ENCODE data around the gene DHX58.

DHX58 gene

GRCh38 chr17:42130310-42130936 is 17.9 kb upstream of the DHX58 start:
- H3K9ac ChIP-seq (ENCODE audit: low read depth in 1 of 2, low read length in 2 of 2), result no peak overlapping the region
- peaks cover 43 to 51% of the 10 kb centered on the region in 2 donors for H3K36me3 ChIP-seq (ENCODE audit: control insufficient read depth in 1 of 2, insufficient read depth in 2 of 2, low read length in 2 of 2)
- peaks cover 41 to 50% of the 10 kb centered on the region in 2 donors for H3K4me1 ChIP-seq (ENCODE audit: control insufficient read depth in 1 of 2, insufficient read depth in 2 of 2, low read length in 2 of 2)
- H3K4me3 ChIP-seq (ENCODE audit: low read depth in 1 of 2, low read length in 2 of 2), result no peak overlapping the region
- no peaks in the 10 kb centered on the region for H3K27me3 ChIP-seq (ENCODE audit: control insufficient read depth in 1 of 2, insufficient read depth in 2 of 2, low read length in 2 of 2)
- H3K27ac ChIP-seq (ENCODE audit: low read depth, low read length), result peak overlapping the region; percentile 46
- H3K9me3 ChIP-seq (ENCODE audit: control insufficient read depth in 1 of 2, low read length in 2 of 2), result no peaks in the 10 kb centered on the region

GRCh38 chr17:42129109-42129837 is 16.8 kb upstream of the DHX58 start:
- H3K4me1 ChIP-seq (ENCODE audit: control insufficient read depth in 1 of 2, insufficient read depth in 2 of 2, low read length in 2 of 2), result peaks cover 31 to 39% of the 10 kb centered on the region in 2 donors
- peaks cover 46 to 59% of the 10 kb centered on the region in 2 donors for H3K36me3 ChIP-seq (ENCODE audit: control insufficient read depth in 1 of 2, insufficient read depth in 2 of 2, low read length in 2 of 2)

GRCh38 chr17:42127414-42127813 is 14.9 kb upstream of the DHX58 start:
- Histone ChIP-seq H3K27ac (ENCODE audit: low read depth, low read length) (no peak overlapping the region), H3K9ac (ENCODE audit: low read depth in 1 of 2, low read length in 2 of 2) (no peak overlapping the region), H3K9me3 (ENCODE audit: control insufficient read depth in 1 of 2, low read length in 2 of 2) (no peaks in the 10 kb centered on the region), H3K36me3 (ENCODE audit: control insufficient read depth in 1 of 2, insufficient read depth in 2 of 2, low read length in 2 of 2) (peaks cover 46 to 59% of the 10 kb centered on the region in 2 donors), H3K4me3 (ENCODE audit: low read depth in 1 of 2, low read length in 2 of 2) (no peak overlapping the region), H3K27me3 (ENCODE audit: control insufficient read depth in 1 of 2, insufficient read depth in 2 of 2, low read length in 2 of 2) (no peaks in the 10 kb centered on the region), H3K4me1 (ENCODE audit: control insufficient read depth in 1 of 2, insufficient read depth in 2 of 2, low read length in 2 of 2) (peaks cover 18 to 28% of the 10 kb centered on the region in 2 donors)

More at GRCh38 chr17:42129109-42129837, 16.8 kb upstream of the DHX58 start:
- Histone ChIP-seq H3K9ac (ENCODE audit: low read depth in 1 of 2, low read length in 2 of 2) (no peak overlapping the region), H3K27me3 (ENCODE audit: control insufficient read depth in 1 of 2, insufficient read depth in 2 of 2, low read length in 2 of 2) (no peaks in the 10 kb centered on the region), H3K9me3 (ENCODE audit: control insufficient read depth in 1 of 2, low read length in 2 of 2) (no peaks in the 10 kb centered on the region), H3K4me3 (ENCODE audit: low read depth in 1 of 2, low read length in 2 of 2) (no peak overlapping the region), H3K27ac (ENCODE audit: low read depth, low read length) (peak overlapping the region; percentile 46)

- H3K4me3 ChIP-seq (ENCODE audit: low read depth in 1 of 2, low read length in 2 of 2), result no peak overlapping the region
- H3K4me1 ChIP-seq (ENCODE audit: control insufficient read depth in 1 of 2, insufficient read depth in 2 of 2, low read length in 2 of 2), result peaks cover 20 to 28% of the 10 kb centered on the region in 2 donors
- H3K27ac ChIP-seq (ENCODE audit: low read depth, low read length), result no peak overlapping the region
- peaks cover 46 to 59% of the 10 kb centered on the region in 2 donors for H3K36me3 ChIP-seq (ENCODE audit: control insufficient read depth in 1 of 2, insufficient read depth in 2 of 2, low read length in 2 of 2)
- no peaks in the 10 kb centered on the region for H3K9me3 ChIP-seq (ENCODE audit: control insufficient read depth in 1 of 2, low read length in 2 of 2)
- no peaks in the 10 kb centered on the region for H3K27me3 ChIP-seq (ENCODE audit: control insufficient read depth in 1 of 2, insufficient read depth in 2 of 2, low read length in 2 of 2)
- H3K9ac ChIP-seq (ENCODE audit: low read depth in 1 of 2, low read length in 2 of 2), result no peak overlapping the region
Observed at GRCh38 chr17:42126836-42127235, 14.3 kb upstream of the DHX58 start.

- H3K4me1 ChIP-seq (ENCODE audit: control insufficient read depth in 1 of 2, insufficient read depth in 2 of 2, low read length in 2 of 2), result peaks cover 17 to 30% of the 10 kb centered on the region in 2 donors
- H3K27me3 ChIP-seq (ENCODE audit: control insufficient read depth in 1 of 2, insufficient read depth in 2 of 2, low read length in 2 of 2), result no peaks in the 10 kb centered on the region
- no peak overlapping the region for H3K27ac ChIP-seq (ENCODE audit: low read depth, low read length)
- H3K9me3 ChIP-seq (ENCODE audit: control insufficient read depth in 1 of 2, low read length in 2 of 2), result no peaks in the 10 kb centered on the region
- peaks cover 44 to 54% of the 10 kb centered on the region in 2 donors for H3K36me3 ChIP-seq (ENCODE audit: control insufficient read depth in 1 of 2, insufficient read depth in 2 of 2, low read length in 2 of 2)
- no peak overlapping the region for H3K9ac ChIP-seq (ENCODE audit: low read depth in 1 of 2, low read length in 2 of 2)
- H3K4me3 ChIP-seq (ENCODE audit: low read depth in 1 of 2, low read length in 2 of 2), result no peak overlapping the region
Observed at GRCh38 chr17:42125565-42125964, 13.1 kb upstream of the DHX58 start.

- H3K36me3 ChIP-seq (ENCODE audit: control insufficient read depth in 1 of 2, insufficient read depth in 2 of 2, low read length in 2 of 2), result peaks cover 31 to 44% of the 10 kb centered on the region in 2 donors
- H3K4me1 ChIP-seq (ENCODE audit: control insufficient read depth in 1 of 2, insufficient read depth in 2 of 2, low read length in 2 of 2), result peaks cover 28 to 35% of the 10 kb centered on the region in 2 donors
- H3K4me3 ChIP-seq (ENCODE audit: low read depth in 1 of 2, low read length in 2 of 2), result no peak overlapping the region
- H3K27me3 ChIP-seq (ENCODE audit: control insufficient read depth in 1 of 2, insufficient read depth in 2 of 2, low read length in 2 of 2), result no peaks in the 10 kb centered on the region
- no peak overlapping the region for H3K27ac ChIP-seq (ENCODE audit: low read depth, low read length)
- no peaks in the 10 kb centered on the region for H3K9me3 ChIP-seq (ENCODE audit: control insufficient read depth in 1 of 2, low read length in 2 of 2)
- no peak overlapping the region for H3K9ac ChIP-seq (ENCODE audit: low read depth in 1 of 2, low read length in 2 of 2)
Observed at GRCh38 chr17:42124256-42124655, 11.7 kb upstream of the DHX58 start.

- Histone ChIP-seq H3K9me3 (ENCODE audit: control insufficient read depth in 1 of 2, low read length in 2 of 2) (no peaks in the 10 kb centered on the region), H3K27ac (ENCODE audit: low read depth, low read length) (peak within 1 kb of the TSS; percentile 7), H3K9ac (ENCODE audit: low read depth in 1 of 2, low read length in 2 of 2) (peak within 1 kb of the TSS; percentile 46 to 60), H3K27me3 (ENCODE audit: control insufficient read depth in 1 of 2, insufficient read depth in 2 of 2, low read length in 2 of 2) (no peaks in the 10 kb centered on the region), H3K4me1 (ENCODE audit: control insufficient read depth in 1 of 2, insufficient read depth in 2 of 2, low read length in 2 of 2) (peaks cover 32 to 41% of the 10 kb centered on the region in 2 donors), H3K36me3 (ENCODE audit: control insufficient read depth in 1 of 2, insufficient read depth in 2 of 2, low read length in 2 of 2) (peaks cover 16 to 30% of the 10 kb centered on the region in 2 donors), H3K4me3 (ENCODE audit: low read depth in 1 of 2, low read length in 2 of 2) (peak within 1 kb of the TSS; percentile 18 to 40)
Observed at GRCh38 chr17:42122371-42123303, 10.1 kb upstream of the DHX58 start, which contains the start of gene HSPB9. Gene HSPB9, plus strand, starts transcription at chr17:42122804. Its CDS starts 47 bp downstream, at chr17:42122851.

- H3K27me3 ChIP-seq (ENCODE audit: control insufficient read depth in 1 of 2, insufficient read depth in 2 of 2, low read length in 2 of 2), result no peaks in the 10 kb centered on the region
- H3K9me3 ChIP-seq (ENCODE audit: control insufficient read depth in 1 of 2, low read length in 2 of 2), result no peaks in the 10 kb centered on the region
- H3K36me3 ChIP-seq (ENCODE audit: control insufficient read depth in 1 of 2, insufficient read depth in 2 of 2, low read length in 2 of 2), result peaks cover 10 to 23% of the 10 kb centered on the region in 2 donors
- peaks cover 32 to 44% of the 10 kb centered on the region in 2 donors for H3K4me1 ChIP-seq (ENCODE audit: control insufficient read depth in 1 of 2, insufficient read depth in 2 of 2, low read length in 2 of 2)
- H3K9ac ChIP-seq (ENCODE audit: low read depth in 1 of 2, low read length in 2 of 2), result peak within 1 kb of the TSS; percentile 46 to 60
- H3K4me3 ChIP-seq (ENCODE audit: low read depth in 1 of 2, low read length in 2 of 2), result peak within 1 kb of the TSS; percentile 51
- H3K27ac ChIP-seq (ENCODE audit: low read depth, low read length), result peak within 1 kb of the TSS; percentile 7
Observed at GRCh38 chr17:42120770-42121769, 8.6 kb upstream of the DHX58 start, which contains the start of gene KAT2A. Gene KAT2A, minus strand, starts transcription at chr17:42121367. Its CDS starts 63 bp downstream, at chr17:42121304.
